CD4-positive, alpha-beta T cell treated with Interleukin-10 for 1 hour (primary cell): ENCODE measurements around the gene RAPGEF4.
A peak's percentile ranks its signal among the peaks of the same experiment; 100 is the strongest.
"Not testable (repeated sequence)": the region's sequence is repeated elsewhere in the genome, so short reads cannot be mapped to it uniquely, and the experiment has no call there.

Experiments used
- DNase-seq: peaks from one replicate; pipeline ENCODE4 v3.0.0-alpha.2; 2020

The RAPGEF4 gene

GRCh38 chr2:172782506-172783164 is 47.0 kb downstream of the RAPGEF4 start:
- DNase-seq: no peak

GRCh38 chr2:172783165-172783898 is 47.7 kb downstream of the RAPGEF4 start:
- no peak for DNase-seq

GRCh38 chr2:172788871-172789270 is 53.2 kb downstream of the RAPGEF4 start:
- DNase-seq: no peak

GRCh38 chr2:172790404-172790803 is 54.8 kb downstream of the RAPGEF4 start:
- DNase-seq: no peak

- no peak for DNase-seq
Observed at GRCh38 chr2:172791953-172792352, 56.3 kb downstream of the RAPGEF4 start.

- DNase-seq: no peak
Observed at GRCh38 chr2:172792711-172793110, 57.1 kb downstream of the RAPGEF4 start.

- not testable (repeated sequence) for DNase-seq
Observed at GRCh38 chr2:172803308-172803707, 67.7 kb downstream of the RAPGEF4 start.

- DNase-seq: no peak
Observed at GRCh38 chr2:172804423-172804822, 68.8 kb downstream of the RAPGEF4 start.

- DNase-seq: peak; percentile 23
Observed at GRCh38 chr2:172806493-172806892, 70.8 kb downstream of the RAPGEF4 start.

- no peak for DNase-seq
Observed at GRCh38 chr2:172806996-172807395, 71.4 kb downstream of the RAPGEF4 start.

GRCh38 chr2:172808156-172808555 is 72.5 kb downstream of the RAPGEF4 start:
- DNase-seq: no peak

- no peak for DNase-seq
Observed at GRCh38 chr2:172811027-172811426, 75.4 kb downstream of the RAPGEF4 start.

GRCh38 chr2:172812158-172812744 is 76.6 kb downstream of the RAPGEF4 start:
- no peak for DNase-seq

- DNase-seq: no peak
Observed at GRCh38 chr2:172813314-172813888, 77.8 kb downstream of the RAPGEF4 start.

- no peak for DNase-seq
Observed at GRCh38 chr2:172817411-172817810, 81.8 kb downstream of the RAPGEF4 start.

- no peak for DNase-seq
Observed at GRCh38 chr2:172819943-172820342, 84.3 kb downstream of the RAPGEF4 start.

GRCh38 chr2:172821370-172822338 is 86.0 kb downstream of the RAPGEF4 start:
- DNase-seq: no peak

- no peak for DNase-seq
Observed at GRCh38 chr2:172822585-172822984, 86.9 kb downstream of the RAPGEF4 start.

GRCh38 chr2:172823261-172823850 is 87.7 kb downstream of the RAPGEF4 start:
- DNase-seq: no peak

GRCh38 chr2:172826522-172826921 is 90.9 kb downstream of the RAPGEF4 start:
- DNase-seq: no peak

GRCh38 chr2:172829229-172829628 is 93.6 kb downstream of the RAPGEF4 start:
- no peak for DNase-seq

- no peak for DNase-seq
Observed at GRCh38 chr2:172830482-172830881, 94.8 kb downstream of the RAPGEF4 start.
